ENCODE data around the gene TRMT61B.

Gene TRMT61B

GRCh38 chr2:28855193-28855592, 14.9 kb downstream of the TRMT61B start:
- TF ChIP-seq TAF1 (IDR thresholded peaks at IDR 0.05; ENCODE audit: borderline replicate concordance, insufficient read depth, low read length) (no peak), FOXP2 (optimal IDR thresholded peaks at IDR 0.05; ENCODE audit: borderline replicate concordance, extremely low read depth, extremely low read length, insufficient read depth) (no peak), SIN3A (IDR thresholded peaks at IDR 0.05; ENCODE audit: borderline replicate concordance, insufficient read depth, low read length) (no peak), REST (IDR thresholded peaks at IDR 0.05; ENCODE audit: insufficient read depth in 1 of 2, low read depth in 2 of 2, low read length in 2 of 2) (no peak), POLR2AphosphoS5 (IDR thresholded peaks at IDR 0.05; ENCODE audit: low read depth, low read length) (no peak)

GRCh38 chr2:28842042-28842441, 28.1 kb downstream of the TRMT61B start:
- TF ChIP-seq FOXP2 (optimal IDR thresholded peaks at IDR 0.05; ENCODE audit: borderline replicate concordance, extremely low read depth, extremely low read length, insufficient read depth) (no peak), TAF1 (IDR thresholded peaks at IDR 0.05; ENCODE audit: borderline replicate concordance, insufficient read depth, low read length) (no peak), REST (IDR thresholded peaks at IDR 0.05; ENCODE audit: insufficient read depth in 1 of 2, low read depth in 2 of 2, low read length in 2 of 2) (no peak), POLR2AphosphoS5 (IDR thresholded peaks at IDR 0.05; ENCODE audit: low read depth, low read length) (no peak), SIN3A (IDR thresholded peaks at IDR 0.05; ENCODE audit: borderline replicate concordance, insufficient read depth, low read length) (no peak)

GRCh38 chr2:28838971-28839370, 31.1 kb downstream of the TRMT61B start:
- TF ChIP-seq POLR2AphosphoS5 (IDR thresholded peaks at IDR 0.05; ENCODE audit: low read depth, low read length) (no peak), REST (IDR thresholded peaks at IDR 0.05; ENCODE audit: insufficient read depth in 1 of 2, low read depth in 2 of 2, low read length in 2 of 2) (no peak), TAF1 (IDR thresholded peaks at IDR 0.05; ENCODE audit: borderline replicate concordance, insufficient read depth, low read length) (no peak), FOXP2 (optimal IDR thresholded peaks at IDR 0.05; ENCODE audit: borderline replicate concordance, extremely low read depth, extremely low read length, insufficient read depth) (no peak), SIN3A (IDR thresholded peaks at IDR 0.05; ENCODE audit: borderline replicate concordance, insufficient read depth, low read length) (no peak)

GRCh38 chr2:28835781-28836180, 34.3 kb downstream of the TRMT61B start:
- TF ChIP-seq SIN3A (IDR thresholded peaks at IDR 0.05; ENCODE audit: borderline replicate concordance, insufficient read depth, low read length), result no peak
- no peak for TF ChIP-seq REST (IDR thresholded peaks at IDR 0.05; ENCODE audit: insufficient read depth in 1 of 2, low read depth in 2 of 2, low read length in 2 of 2)
- TF ChIP-seq TAF1 (IDR thresholded peaks at IDR 0.05; ENCODE audit: borderline replicate concordance, insufficient read depth, low read length), result no peak
- no peak for TF ChIP-seq FOXP2 (optimal IDR thresholded peaks at IDR 0.05; ENCODE audit: borderline replicate concordance, extremely low read depth, extremely low read length, insufficient read depth)
- no peak for TF ChIP-seq POLR2AphosphoS5 (IDR thresholded peaks at IDR 0.05; ENCODE audit: low read depth, low read length)

All from PFSK-1 (cell line).